ENCODE data around the gene DNAL1. TPM values are rescaled to one million over a fixed set of nuclear protein-coding genes. Genes with fewer than 3 reads are reported as not detected.
A peak's percentile ranks its signal among the peaks of the same experiment; 100 is the strongest.

DNAL1 gene
- total RNA-seq, 1 experiment from 2014 or later, result 12.2 TPM

DNA sequence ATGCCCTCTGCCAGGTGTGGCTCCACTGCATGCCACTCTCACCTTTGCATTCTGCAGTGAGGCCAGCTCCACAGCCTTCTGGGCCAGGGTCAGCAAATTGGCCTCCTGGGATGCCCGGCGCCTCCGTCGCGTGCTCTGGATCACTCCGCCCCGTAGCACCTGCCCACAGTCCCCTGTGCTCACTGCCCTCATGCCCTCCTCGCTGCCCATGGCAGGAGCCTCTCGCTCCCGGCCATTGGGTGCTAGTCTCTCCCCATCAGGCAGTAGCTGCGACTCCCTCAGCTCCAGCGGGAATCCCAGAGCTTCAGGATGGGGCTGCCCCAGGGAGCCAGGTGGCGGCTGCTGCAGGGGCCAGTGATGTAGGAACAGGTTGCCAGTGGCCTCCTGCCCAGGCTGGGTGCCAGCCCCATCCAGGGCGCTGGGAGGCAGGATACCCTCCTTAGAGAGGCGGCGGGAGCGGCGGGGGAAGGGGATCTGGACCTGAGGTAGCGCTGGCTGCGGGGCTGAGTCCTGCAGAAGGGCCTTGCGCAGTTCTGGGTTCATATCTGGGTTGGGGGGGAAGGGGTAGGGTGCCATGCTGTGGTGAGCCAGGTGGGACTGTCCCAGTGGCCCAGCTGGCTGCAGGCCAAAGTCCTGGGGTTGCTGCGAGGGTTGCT lies 93.9 kb downstream of the DNAL1 start:
- no TSS peak for BruUV-seq (replicated peaks)
- Histone ChIP-seq H3K4me1 (peaks cover 40% of the 10 kb centered on the region), H3K36me3 (ENCODE audit: control insufficient read depth, insufficient read depth, low read length) (peaks cover 3% of the 10 kb centered on the region; the same call in 1 of the 2 replicates), H3K4me3 (ENCODE audit: low read depth, low read length) (no peak overlapping the region), H3K27me3 (replicated peaks; ENCODE audit: control insufficient read depth, insufficient read depth, low read length) (no peaks in the 10 kb centered on the region), H3K9me3 (no peaks in the 10 kb centered on the region)
- no peak overlapping the region for H3K27ac Mint-ChIP-seq (ENCODE audit: unreplicated experiment)
- no peak for TF ChIP-seq CTCF (IDR thresholded peaks at IDR 0.05; ENCODE audit: insufficient read depth in 1 of 2, low read depth in 1 of 2, low read length in 1 of 2, severe bottlenecking in 1 of 2, unreplicated experiment in 1 of 2)
- ChIA-PET CTCF (interaction anchor here (1.2 kb wide), 1 partner anchor 20 kb away, joined by 4 read pairs; no protein-coding TSS in a partner anchor), POLR2A (no interaction called here)
- no peaks in the 10 kb centered on the region for H3K9me3 Mint-ChIP-seq (ENCODE audit: unreplicated experiment)
- no peaks in the 10 kb centered on the region for H3K27me3 Mint-ChIP-seq (ENCODE audit: insufficient read depth, unreplicated experiment)
- intact Hi-C loops (cut with micrococcal nuclease; ENCODE audit: unreplicated experiment), result no loop called here
- peaks cover 28% of the 10 kb centered on the region for H3K4me1 Mint-ChIP-seq (ENCODE audit: low read depth, unreplicated experiment)
- H3K36me3 Mint-ChIP-seq (ENCODE audit: insufficient read depth, unreplicated experiment), result peaks cover 55% of the 10 kb centered on the region
- DNase-seq, result no peak
- H3K4me3 Mint-ChIP-seq (ENCODE audit: unreplicated experiment), result no peak overlapping the region

- Mint-ChIP-seq H3K9me3 (ENCODE audit: unreplicated experiment) (no peaks in the 10 kb centered on the region), H3K4me3 (ENCODE audit: unreplicated experiment) (no peak overlapping the region), H3K27ac (ENCODE audit: unreplicated experiment) (no peak overlapping the region), H3K27me3 (ENCODE audit: insufficient read depth, unreplicated experiment) (no peaks in the 10 kb centered on the region), H3K36me3 (ENCODE audit: insufficient read depth, unreplicated experiment) (peaks cover 57% of the 10 kb centered on the region), H3K4me1 (ENCODE audit: low read depth, unreplicated experiment) (peaks cover 33% of the 10 kb centered on the region)
- H3K36me3 ChIP-seq (ENCODE audit: control insufficient read depth, insufficient read depth, low read length), result peaks cover 3% of the 10 kb centered on the region; the same call in 1 of the 2 replicates
- DNase-seq, result no peak
- POLR2A ChIA-PET, result no interaction called here
- H3K27me3 ChIP-seq (replicated peaks; ENCODE audit: control insufficient read depth, insufficient read depth, low read length), result no peaks in the 10 kb centered on the region
- no peak overlapping the region for H3K4me3 ChIP-seq (ENCODE audit: low read depth, low read length)
- no peak for TF ChIP-seq CTCF (IDR thresholded peaks at IDR 0.05; ENCODE audit: insufficient read depth in 1 of 2, low read depth in 1 of 2, low read length in 1 of 2, severe bottlenecking in 1 of 2, unreplicated experiment in 1 of 2)
- H3K9me3 ChIP-seq, result no peaks in the 10 kb centered on the region
- CTCF ChIA-PET, result interaction anchor here (1.2 kb wide), 1 partner anchor 19 kb away, joined by 4 read pairs; no protein-coding TSS in a partner anchor
- peaks cover 47% of the 10 kb centered on the region for H3K4me1 ChIP-seq
- intact Hi-C loops (cut with micrococcal nuclease; ENCODE audit: unreplicated experiment), result no loop called here
- TSS peak; percentile 40 for BruUV-seq (replicated peaks)
Observed at GRCh38 chr14:73739174-73739898, 94.5 kb downstream of the DNAL1 start.

DNA sequence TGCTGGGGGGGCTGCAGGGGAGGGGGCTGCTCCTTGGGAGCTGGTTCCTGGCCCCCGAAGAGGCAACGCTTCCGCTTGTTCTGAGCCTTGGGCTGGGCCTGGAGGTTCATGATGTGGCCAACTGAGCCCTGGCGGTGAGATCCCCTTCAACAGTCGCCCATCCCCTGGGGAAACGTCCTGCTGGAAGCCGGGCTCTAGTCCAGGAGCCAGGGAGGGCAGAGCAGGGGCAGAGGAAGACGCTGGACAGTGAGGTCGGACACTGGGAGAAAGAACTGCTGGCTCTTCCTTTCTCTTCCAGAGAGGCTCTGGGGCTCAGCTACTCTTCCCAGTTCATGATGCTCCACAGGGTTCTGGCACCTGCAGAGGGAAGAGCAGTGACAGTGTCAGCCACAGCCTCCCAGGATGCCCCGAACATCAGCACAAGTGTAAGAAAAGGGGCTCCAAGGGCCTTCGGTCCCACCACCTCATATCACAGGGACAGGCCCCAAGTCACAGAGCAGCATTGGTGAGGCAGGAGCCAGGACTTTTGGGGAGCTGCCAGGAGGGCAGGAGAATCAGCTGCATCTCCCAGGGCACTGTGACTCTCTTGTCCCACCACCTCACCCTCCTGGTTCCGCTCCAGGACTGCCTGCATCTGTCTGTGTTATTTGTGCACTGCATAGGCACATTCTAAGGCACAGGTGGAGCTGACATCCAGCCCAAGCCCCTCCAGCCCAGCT lies 95.3 kb downstream of the DNAL1 start:
- DNase-seq, result no peak
- no TSS peak for BruUV-seq (replicated peaks)
- Histone ChIP-seq H3K4me3 (ENCODE audit: low read depth, low read length) (no peak overlapping the region), H3K27me3 (replicated peaks; ENCODE audit: control insufficient read depth, insufficient read depth, low read length) (no peaks in the 10 kb centered on the region), H3K36me3 (ENCODE audit: control insufficient read depth, insufficient read depth, low read length) (peaks cover 3% of the 10 kb centered on the region; the same call in 1 of the 2 replicates), H3K9me3 (no peaks in the 10 kb centered on the region), H3K4me1 (peaks cover 54% of the 10 kb centered on the region)
- no peaks in the 10 kb centered on the region for H3K9me3 Mint-ChIP-seq (ENCODE audit: unreplicated experiment)
- peaks cover 39% of the 10 kb centered on the region for H3K4me1 Mint-ChIP-seq (ENCODE audit: low read depth, unreplicated experiment)
- H3K36me3 Mint-ChIP-seq (ENCODE audit: insufficient read depth, unreplicated experiment), result peaks cover 50% of the 10 kb centered on the region
- ChIA-PET POLR2A (interaction anchor here (0.5 to 1.1 kb wide), 4 partner anchors 18 to 169 kb away, joined by 3 to 14 read pairs (median 4); a partner anchor contains a TSS), CTCF (interaction anchor here (0.8 to 3.6 kb wide), 5 partner anchors 11 to 112 kb away, joined by 3 to 60 read pairs (median 5); partner anchors contain the start of gene PTGR2)
- no peak overlapping the region for H3K4me3 Mint-ChIP-seq (ENCODE audit: unreplicated experiment)
- peak overlapping the region; percentile 83 for H3K27ac Mint-ChIP-seq (ENCODE audit: unreplicated experiment)
- no peak for TF ChIP-seq CTCF (IDR thresholded peaks at IDR 0.05; ENCODE audit: insufficient read depth in 1 of 2, low read depth in 1 of 2, low read length in 1 of 2, severe bottlenecking in 1 of 2, unreplicated experiment in 1 of 2)
- intact Hi-C loops (cut with micrococcal nuclease; ENCODE audit: unreplicated experiment), result loop anchor here (5.0 kb wide), 1 partner anchor 87 kb away; no protein-coding TSS in a partner anchor
- no peaks in the 10 kb centered on the region for H3K27me3 Mint-ChIP-seq (ENCODE audit: insufficient read depth, unreplicated experiment)
